ENCODE results near the gene FLNA. TPM values are rescaled to one million over a fixed set of nuclear protein-coding genes. Genes with fewer than 3 reads are reported as not detected.

FLNA gene
- total RNA-seq, 1 donor: 1,365 TPM

DNA sequence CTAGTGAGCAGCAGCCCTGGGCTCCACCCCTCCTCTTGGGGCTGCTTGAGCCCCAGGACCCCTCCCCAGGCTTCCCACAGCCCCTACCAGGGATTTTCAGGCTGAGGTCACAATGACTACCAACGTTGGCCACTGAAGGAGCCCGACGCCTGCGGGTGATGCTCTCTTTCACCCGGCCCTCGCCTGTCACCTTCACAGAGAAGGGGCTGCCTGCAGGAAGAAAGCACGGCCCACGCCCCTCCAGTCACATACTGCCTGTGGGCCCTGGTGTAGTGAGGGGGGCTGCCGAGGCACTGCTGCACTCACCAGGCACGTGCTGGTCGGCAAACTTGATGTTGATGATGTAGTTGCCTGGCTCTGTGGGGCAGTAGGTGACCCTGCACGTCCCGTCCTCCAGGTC lies 22.0 kb downstream of the FLNA start:
- TF ChIP-seq, protein P1, sequence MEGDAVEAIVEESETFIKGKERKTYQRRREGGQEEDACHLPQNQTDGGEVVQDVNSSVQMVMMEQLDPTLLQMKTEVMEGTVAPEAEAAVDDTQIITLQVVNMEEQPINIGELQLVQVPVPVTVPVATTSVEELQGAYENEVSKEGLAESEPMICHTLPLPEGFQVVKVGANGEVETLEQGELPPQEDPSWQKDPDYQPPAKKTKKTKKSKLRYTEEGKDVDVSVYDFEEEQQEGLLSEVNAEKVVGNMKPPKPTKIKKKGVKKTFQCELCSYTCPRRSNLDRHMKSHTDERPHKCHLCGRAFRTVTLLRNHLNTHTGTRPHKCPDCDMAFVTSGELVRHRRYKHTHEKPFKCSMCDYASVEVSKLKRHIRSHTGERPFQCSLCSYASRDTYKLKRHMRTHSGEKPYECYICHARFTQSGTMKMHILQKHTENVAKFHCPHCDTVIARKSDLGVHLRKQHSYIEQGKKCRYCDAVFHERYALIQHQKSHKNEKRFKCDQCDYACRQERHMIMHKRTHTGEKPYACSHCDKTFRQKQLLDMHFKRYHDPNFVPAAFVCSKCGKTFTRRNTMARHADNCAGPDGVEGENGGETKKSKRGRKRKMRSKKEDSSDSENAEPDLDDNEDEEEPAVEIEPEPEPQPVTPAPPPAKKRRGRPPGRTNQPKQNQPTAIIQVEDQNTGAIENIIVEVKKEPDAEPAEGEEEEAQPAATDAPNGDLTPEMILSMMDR (IDR thresholded peaks at IDR 0.05; ENCODE audit: insufficient read depth, low read length): no peak
- no peak overlapping the region for H3K4me3 ChIP-seq (ENCODE audit: low read depth, low read length)
- no peak for DNase-seq (ENCODE audit: low read depth)

DNA sequence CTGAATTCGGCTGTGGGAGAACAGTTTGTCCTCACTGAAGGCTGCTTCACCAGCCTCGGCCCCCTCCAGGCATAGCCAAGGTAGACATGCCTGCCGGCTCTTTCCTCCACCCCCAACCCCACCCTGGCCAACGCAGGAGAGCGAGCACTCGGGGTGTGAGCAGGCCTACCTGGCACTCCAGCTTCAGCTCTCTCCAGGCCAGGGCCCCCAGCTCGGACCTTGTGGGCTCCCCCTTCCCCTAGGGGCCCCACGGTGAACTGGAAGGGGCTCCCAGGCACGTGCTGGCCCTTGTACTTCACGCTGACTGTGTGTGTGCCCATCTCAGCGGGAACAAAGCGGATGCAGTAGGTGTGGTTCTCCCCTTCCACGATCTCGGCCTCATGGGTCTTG lies 22.4 kb downstream of the FLNA start:
- DNase-seq (ENCODE audit: low read depth): no peak
- TF ChIP-seq, protein P1 (IDR thresholded peaks at IDR 0.05; ENCODE audit: insufficient read depth, low read length): no peak
- H3K4me3 ChIP-seq (ENCODE audit: low read depth, low read length): no peak overlapping the region

DNA sequence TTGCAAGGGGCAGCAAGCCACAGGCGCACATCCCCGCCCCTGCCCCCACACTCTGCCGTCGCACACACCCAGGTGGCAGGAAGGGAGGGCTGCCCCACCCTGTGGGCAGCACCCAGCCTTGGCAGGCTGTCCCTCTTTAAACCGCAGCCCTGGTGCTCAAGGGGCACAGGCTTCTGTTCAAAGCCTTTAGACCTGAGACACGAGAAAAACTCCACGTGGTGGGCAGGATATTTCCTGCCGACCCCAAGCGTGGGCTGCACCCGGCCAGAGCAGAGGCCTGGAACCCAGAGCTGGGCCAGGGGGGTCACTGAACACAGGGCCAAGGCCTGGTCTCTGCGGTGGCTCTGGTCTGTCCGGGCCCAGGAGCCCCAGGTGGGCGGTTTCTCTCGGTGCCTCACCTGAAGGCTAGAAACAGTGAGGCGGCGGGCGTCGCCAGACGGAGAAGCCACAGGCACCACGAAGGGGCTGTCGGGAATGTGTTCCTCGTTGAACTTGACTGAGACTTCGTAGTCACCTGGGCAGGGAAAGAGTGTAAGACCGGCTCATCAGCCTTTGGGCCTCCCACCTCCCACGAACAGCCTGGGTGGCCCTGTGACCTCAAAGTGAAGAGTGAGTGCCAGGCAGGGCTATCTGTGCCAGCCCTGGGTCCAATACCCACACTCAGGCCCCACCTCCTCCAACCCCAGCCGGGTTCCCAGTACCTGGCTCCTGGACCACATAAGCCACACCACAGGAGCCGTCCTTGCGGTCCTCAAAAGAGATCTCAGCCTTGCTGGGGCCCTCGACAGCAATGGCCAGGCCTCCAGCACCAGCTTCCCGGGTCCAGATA lies 23.0 kb downstream of the FLNA start:
- TF ChIP-seq, protein P1 (IDR thresholded peaks at IDR 0.05; ENCODE audit: insufficient read depth, low read length): no peak
- no peak overlapping the region for H3K4me3 ChIP-seq (ENCODE audit: low read depth, low read length)
- no peak for DNase-seq (ENCODE audit: low read depth)

DNA sequence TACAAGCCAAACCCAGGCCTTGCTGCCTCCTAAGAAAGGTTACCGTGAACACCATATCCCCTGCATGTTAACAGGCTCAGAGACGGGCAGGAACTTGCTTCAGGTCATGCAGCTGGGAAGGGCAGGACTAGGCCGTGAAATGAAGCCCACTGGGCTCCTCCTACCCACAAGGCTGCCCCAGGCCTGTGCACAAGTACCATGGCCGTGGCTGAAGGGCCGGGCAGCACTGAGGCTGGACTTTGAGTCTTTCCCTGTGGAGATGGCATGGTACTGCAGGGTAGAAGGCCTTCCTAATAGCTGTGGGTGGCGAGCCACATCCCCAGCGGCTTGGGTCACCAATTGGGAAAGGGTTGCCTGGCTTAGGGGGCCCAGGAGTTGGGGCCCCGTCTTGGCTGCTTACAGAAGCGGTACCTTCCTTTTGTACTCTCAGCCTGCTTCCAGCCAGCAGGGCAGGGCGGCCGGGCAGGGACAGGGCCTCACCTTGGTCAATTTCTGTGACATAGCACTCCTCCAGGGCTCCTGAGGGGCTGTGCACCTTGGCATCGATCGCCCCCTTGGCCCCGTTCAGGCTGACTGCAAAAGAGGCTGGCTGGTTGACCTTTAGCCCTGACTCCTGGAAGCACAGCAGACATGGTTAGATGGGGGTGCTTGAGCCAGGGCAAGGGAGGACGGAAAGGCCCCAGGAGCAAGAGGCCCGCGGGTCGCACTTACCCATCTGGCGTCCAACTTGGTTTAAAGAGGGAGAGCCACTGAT lies 23.8 kb downstream of the FLNA start:
- no peak for DNase-seq (ENCODE audit: low read depth)
- TF ChIP-seq, protein P1 (IDR thresholded peaks at IDR 0.05; ENCODE audit: insufficient read depth, low read length): no peak
- H3K4me3 ChIP-seq (ENCODE audit: low read depth, low read length): no peak overlapping the region

DNA sequence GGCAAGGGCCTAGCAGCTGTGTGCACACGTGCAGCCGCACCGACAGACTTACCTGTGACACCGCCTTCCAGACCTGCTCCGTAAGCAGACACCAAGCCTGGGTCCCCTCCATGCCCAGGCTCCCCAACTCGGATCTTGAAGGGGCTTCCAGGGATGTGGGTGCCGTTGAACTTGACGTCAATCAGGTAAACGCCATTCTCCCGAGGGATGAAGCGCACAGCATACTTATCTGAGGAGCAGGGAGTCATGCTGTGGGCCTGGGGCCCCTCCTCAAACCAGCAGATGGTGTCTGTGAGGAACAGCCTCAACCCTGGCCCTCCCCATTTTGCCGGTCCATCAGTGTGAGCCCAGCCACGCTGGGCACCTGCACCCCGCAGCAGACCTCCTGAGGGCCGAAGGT lies 24.5 kb downstream of the FLNA start:
- TF ChIP-seq, protein P1 (IDR thresholded peaks at IDR 0.05; ENCODE audit: insufficient read depth, low read length): no peak
- DNase-seq (ENCODE audit: low read depth): no peak

DNA sequence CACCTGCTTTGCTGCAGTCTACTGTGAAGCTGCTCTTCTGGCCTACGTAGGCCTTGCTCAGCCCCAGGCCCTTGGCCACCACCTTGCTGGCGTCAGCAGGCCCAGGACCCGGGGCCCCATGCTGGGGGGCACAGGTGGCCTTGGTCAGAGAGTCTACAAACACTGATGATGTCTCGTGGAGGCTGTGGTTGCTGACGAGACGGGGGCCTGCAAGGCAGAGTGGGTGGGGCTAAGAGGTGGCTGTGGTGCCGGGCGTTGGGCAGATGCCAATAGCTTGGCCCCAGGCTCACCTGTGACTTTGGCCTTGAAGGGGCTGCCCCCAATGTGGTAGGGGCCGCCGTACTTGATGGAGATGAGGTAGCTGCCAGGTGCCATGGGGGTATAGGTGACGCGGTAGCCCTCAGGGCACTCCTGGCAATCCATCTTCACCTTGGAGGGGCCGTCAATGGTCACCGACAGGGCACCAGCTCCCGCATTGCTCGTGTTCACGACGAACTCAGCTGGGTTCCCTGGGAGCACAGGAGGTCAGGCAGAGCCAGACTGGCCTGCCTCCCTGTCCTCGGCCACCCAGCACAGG lies 25.0 kb downstream of the FLNA start:
- TF ChIP-seq, protein P1 (IDR thresholded peaks at IDR 0.05; ENCODE audit: insufficient read depth, low read length): no peak
- DNase-seq (ENCODE audit: low read depth): no peak
- H3K4me3 ChIP-seq (ENCODE audit: low read depth, low read length): no peak overlapping the region

More for the DNA sequence above, 24.5 kb downstream of the FLNA start:
- no peak overlapping the region for H3K4me3 ChIP-seq (ENCODE audit: low read depth, low read length)

Data from fibroblast of the aortic adventitia (primary cell).